H9 (cell line): ENCODE data around the gene BIN1. TPM values are rescaled to one million over a fixed set of nuclear protein-coding genes. Genes with fewer than 3 reads are reported as not detected.

Experiments used
- DNase-seq: peaks from one replicate; pipeline ENCODE4 v3.0.0-alpha.2; 2017
- H2AFZ ChIP-seq: one replicate; pipeline ENCODE4 v1.6.1; 2013; ENCODE audit warnings: mild to moderate bottlenecking, low read length, control low read depth, moderate library complexity
- H2AK5ac ChIP-seq: 2 replicates; pipeline ENCODE4 v1.6.1; 2013; ENCODE audit warnings: low read length, control low read depth, mixed read lengths; ENCODE audit not compliant: insufficient read length
- H2BK120ac ChIP-seq: one replicate; pipeline ENCODE4 v1.6.1; 2013; ENCODE audit warnings: low read depth, mild to moderate bottlenecking, low read length, control low read depth, inconsistent platforms; ENCODE audit not compliant: poor library complexity, severe bottlenecking
- H2BK12ac ChIP-seq: 2 replicates; pipeline ENCODE4 v1.6.1; 2013; ENCODE audit warnings: low read length, control low read depth, mixed read lengths, low read depth; ENCODE audit not compliant: insufficient read length
- H2BK15ac ChIP-seq: 2 replicates; pipeline ENCODE4 v1.6.1; 2013; ENCODE audit warnings: low read depth, low read length, control low read depth
- H2BK20ac ChIP-seq: one replicate; pipeline ENCODE4 v1.6.1; 2013; ENCODE audit warnings: low read depth, mild to moderate bottlenecking, low read length, control low read depth, inconsistent platforms; ENCODE audit not compliant: poor library complexity, severe bottlenecking
- H2BK5ac ChIP-seq: 2 replicates; pipeline ENCODE4 v1.6.1; 2013; ENCODE audit warnings: low read length, control low read depth, mixed read lengths; ENCODE audit not compliant: insufficient read length
- H3K14ac ChIP-seq: 2 replicates; pipeline ENCODE4 v1.6.1; 2013; ENCODE audit warnings: low read length, control low read depth; ENCODE audit not compliant: insufficient read depth
- H3K18ac ChIP-seq: 2 replicates; pipeline ENCODE4 v1.6.1; 2013; ENCODE audit warnings: low read depth, mild to moderate bottlenecking, mixed read lengths, low read length, control low read depth; ENCODE audit not compliant: insufficient read length
- H3K23ac ChIP-seq: 2 replicates; pipeline ENCODE4 v1.6.1; 2013; ENCODE audit warnings: low read length, control low read depth, mixed read lengths, low read depth; ENCODE audit not compliant: insufficient read length
- H3K23me2 ChIP-seq: 2 replicates; pipeline ENCODE4 v1.6.1; 2013; ENCODE audit warnings: low read depth, mild to moderate bottlenecking, mixed read lengths, low read length, control low read depth; ENCODE audit not compliant: insufficient read length, poor library complexity, severe bottlenecking
- H3K27ac ChIP-seq: 2 replicates; pipeline ENCODE4 v1.5.1; 2013; ENCODE audit warnings: low read length, control low read depth, mixed read lengths, low read depth; ENCODE audit not compliant: insufficient read length
- H3K27me3 ChIP-seq: 2 replicates; pipeline ENCODE4 v1.6.1; 2013; ENCODE audit warnings: low read length, control low read depth, inconsistent platforms; ENCODE audit not compliant: insufficient read depth
- H3K4ac ChIP-seq: 2 replicates; pipeline ENCODE4 v1.6.1; 2013; ENCODE audit warnings: low read depth, mild to moderate bottlenecking, control low read depth, inconsistent platforms, low read length, moderate library complexity
- H3K4me1 ChIP-seq: 2 replicates; pipeline ENCODE4 v1.6.1; 2013; ENCODE audit warnings: low read length, control low read depth, inconsistent platforms; ENCODE audit not compliant: insufficient read depth
- H3K4me2 ChIP-seq: 2 replicates; pipeline ENCODE4 v1.6.1; 2013; ENCODE audit warnings: low read length, control low read depth, mixed read lengths; ENCODE audit not compliant: insufficient read length, insufficient read depth
- H3K56ac ChIP-seq: 2 replicates; pipeline ENCODE4 v1.6.1; 2013; ENCODE audit warnings: low read depth, mild to moderate bottlenecking, mixed read lengths, low read length, control low read depth; ENCODE audit not compliant: insufficient read length
- H3K79me1 ChIP-seq: 2 replicates; pipeline ENCODE4 v1.6.1; 2013; ENCODE audit warnings: low read depth, mild to moderate bottlenecking, moderate library complexity, low read length, control low read depth, inconsistent platforms; ENCODE audit not compliant: insufficient read depth, poor library complexity, severe bottlenecking
- H3K79me2 ChIP-seq: 2 replicates; pipeline ENCODE4 v1.6.1; 2013; ENCODE audit warnings: low read length, control low read depth, inconsistent platforms; ENCODE audit not compliant: insufficient read depth
- H3K9ac ChIP-seq: 2 replicates; pipeline ENCODE4 v1.6.1; 2013; ENCODE audit warnings: low read length, control low read depth, mixed read lengths; ENCODE audit not compliant: insufficient read length; ENCODE audit errors: extremely low read depth
- H3K9me3 ChIP-seq: one replicate; pipeline ENCODE4 v1.6.1; 2013; ENCODE audit warnings: low read depth, low read length, inconsistent platforms; ENCODE audit not compliant: control insufficient read depth
- H3T11ph ChIP-seq: one replicate; pipeline ENCODE4 v1.6.1; 2013; ENCODE audit warnings: mild to moderate bottlenecking, low read length, control low read depth, inconsistent platforms
- H4K20me1 ChIP-seq: one replicate; pipeline ENCODE4 v1.6.1; 2013; ENCODE audit not compliant: control insufficient read depth, insufficient read length, insufficient read depth
- H4K5ac ChIP-seq: 2 replicates; pipeline ENCODE4 v1.6.1; 2013; ENCODE audit warnings: low read depth, mild to moderate bottlenecking, mixed read lengths, low read length, control low read depth; ENCODE audit not compliant: insufficient read length
- H4K8ac ChIP-seq: replicated peaks from 2 replicates; pipeline ENCODE4 v1.6.1; 2013; ENCODE audit warnings: low read length, control low read depth, mixed read lengths, low read depth; ENCODE audit not compliant: insufficient read length
- H4K91ac ChIP-seq: 2 replicates; pipeline ENCODE4 v1.6.1; 2013; ENCODE audit warnings: low read depth, mild to moderate bottlenecking, moderate library complexity, mixed read lengths, low read length, control low read depth; ENCODE audit not compliant: insufficient read length
- H3K27ac Mint-ChIP-seq, 3 experiments: 2 replicates in 2 of 3; 3 replicates in 1 of 3; pipeline ENCODE4 v1.8.0; 2020 to 2021; ENCODE audit warnings: mixed read lengths in 3 of 3, mild to moderate bottlenecking in 1 of 3, moderate library complexity in 1 of 3
- H3K27me3 Mint-ChIP-seq: 2 replicates; pipeline ENCODE4 v1.8.0; 2021; ENCODE audit warnings: low read depth, mild to moderate bottlenecking, moderate library complexity, mixed read lengths
- H3K36me3 Mint-ChIP-seq, 3 experiments: 2 replicates in 2 of 3; 3 replicates in 1 of 3; pipeline ENCODE4 v1.8.0; 2020 to 2021; ENCODE audit warnings: low read depth in 3 of 3, mixed read lengths in 3 of 3; ENCODE audit not compliant: insufficient read depth in 1 of 3
- H3K4me1 Mint-ChIP-seq, 2 experiments: 2 replicates each; pipeline ENCODE4 v1.8.0; 2020; ENCODE audit warnings: mixed read lengths in 2 of 2
- H3K4me3 Mint-ChIP-seq, 2 experiments: 2 replicates in 1 of 2; 3 replicates in 1 of 2; pipeline ENCODE4 v1.8.0; 2020 to 2021; ENCODE audit warnings: mild to moderate bottlenecking in 2 of 2, mixed read lengths in 2 of 2, moderate library complexity in 1 of 2
- H3K9me3 Mint-ChIP-seq, 2 experiments: 2 replicates in 1 of 2; 3 replicates in 1 of 2; pipeline ENCODE4 v1.8.0; 2020; ENCODE audit warnings: mild to moderate bottlenecking in 2 of 2, mixed read lengths in 2 of 2, moderate library complexity in 1 of 2
- WGBS: extraction: QIAGEN DNeasy Blood & Tissue Kit; methylation state at CpG from one replicate; pipeline ENCODE4 v1.1.7; 2013; ENCODE audit warnings: missing lambda C conversion rate, low lambda C conversion rate, mixed read lengths; ENCODE audit not compliant: insufficient read length; ENCODE audit errors: extremely low coverage; 5-methylcytosine and 5-hydroxymethylcytosine counted together
- total RNA-seq: library from RNA; stranded (reverse); gene quantifications from 2 replicates; pipeline ENCODE4 v1.2.1, GENCODE V29; 2021
- TF ChIP-seq, protein P1 (sequence below): fragments of 200-600 bp; sonication (generic); conservative IDR thresholded peaks from 3 replicates; pipeline ENCODE4 v1.8.0; 2021; ENCODE audit warnings: antibody characterized with exemption, mild to moderate bottlenecking

BIN1 gene
- total RNA-seq, 1 experiment from 2014 or later: 32.0 TPM

DNA sequence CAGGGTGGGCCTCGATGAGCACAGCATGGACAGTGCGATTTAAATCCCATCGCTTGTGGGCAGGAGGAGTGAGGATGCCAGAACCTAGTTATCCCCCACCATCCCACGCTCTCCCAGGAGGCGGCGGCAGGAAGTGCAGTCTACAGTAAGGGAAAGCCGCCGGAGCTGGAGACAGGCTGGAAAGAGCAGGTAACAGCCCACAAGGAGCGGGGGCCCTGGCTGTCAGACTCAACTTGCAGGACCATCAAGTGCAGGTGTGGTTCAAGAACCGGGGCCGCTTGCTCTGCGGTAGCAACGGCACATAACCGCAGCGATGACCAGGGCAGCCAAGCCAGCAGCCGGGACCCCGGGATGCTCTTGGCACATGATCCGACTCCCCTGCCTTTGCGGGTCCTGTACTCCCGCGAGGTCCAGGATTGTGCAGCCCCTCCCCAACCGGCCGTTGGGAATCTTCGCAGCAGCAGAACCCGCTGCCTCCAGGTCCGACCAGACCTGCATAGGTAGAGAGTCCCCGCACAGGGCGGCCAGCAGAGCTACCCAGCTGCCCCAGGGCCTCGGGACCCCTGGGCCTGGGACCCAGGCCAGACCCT, 82.1 kb downstream of the BIN1 start:
- Histone ChIP-seq H3K56ac (no peak overlapping the region), H2AK5ac (no peak overlapping the region), H3K23ac (no peak overlapping the region), H4K5ac (no peak overlapping the region), H3K79me1 (no peaks in the 10 kb centered on the region), H2AFZ (no peak overlapping the region), H3K14ac (no peak overlapping the region; the same call in 1 of the 2 replicates), H3K4me2 (peak overlapping the region; percentile 56), H3K27ac (no peak overlapping the region), H3K18ac (peak overlapping the region; percentile 20), H3T11ph (no peak overlapping the region), H2BK120ac (no peak overlapping the region), H4K91ac (no peak overlapping the region), H3K9me3 (no peaks in the 10 kb centered on the region), H2BK12ac (no peak overlapping the region), H4K8ac (no peak overlapping the region), H3K27me3 (no peaks in the 10 kb centered on the region), H3K9ac (no peak overlapping the region), H2BK20ac (no peak overlapping the region), H3K4ac (no peak overlapping the region), H4K20me1 (no peaks in the 10 kb centered on the region), H3K23me2 (peaks cover 3% of the 10 kb centered on the region), H3K4me1 (no peaks in the 10 kb centered on the region), H2BK15ac (no peak overlapping the region), H2BK5ac (no peak overlapping the region), H3K79me2 (no peaks in the 10 kb centered on the region)
- Mint-ChIP-seq H3K36me3 (peaks cover 0 to 7% (median 2%) of the 10 kb centered on the region in 3 experiments; a peak in 3 of 7 replicates), H3K4me3 (peak overlapping the region; percentile 83 to 88), H3K27me3 (no peaks in the 10 kb centered on the region), H3K27ac (peak overlapping the region in 1 of 3 experiments; percentile 68; a peak in 1 of 7 replicates), H3K4me1 (peaks cover 17 to 25% of the 10 kb centered on the region in 2 experiments), H3K9me3 (peaks cover 0 to 10% of the 10 kb centered on the region in 2 experiments; a peak in 1 of 5 replicates)
- TF ChIP-seq, protein P1, sequence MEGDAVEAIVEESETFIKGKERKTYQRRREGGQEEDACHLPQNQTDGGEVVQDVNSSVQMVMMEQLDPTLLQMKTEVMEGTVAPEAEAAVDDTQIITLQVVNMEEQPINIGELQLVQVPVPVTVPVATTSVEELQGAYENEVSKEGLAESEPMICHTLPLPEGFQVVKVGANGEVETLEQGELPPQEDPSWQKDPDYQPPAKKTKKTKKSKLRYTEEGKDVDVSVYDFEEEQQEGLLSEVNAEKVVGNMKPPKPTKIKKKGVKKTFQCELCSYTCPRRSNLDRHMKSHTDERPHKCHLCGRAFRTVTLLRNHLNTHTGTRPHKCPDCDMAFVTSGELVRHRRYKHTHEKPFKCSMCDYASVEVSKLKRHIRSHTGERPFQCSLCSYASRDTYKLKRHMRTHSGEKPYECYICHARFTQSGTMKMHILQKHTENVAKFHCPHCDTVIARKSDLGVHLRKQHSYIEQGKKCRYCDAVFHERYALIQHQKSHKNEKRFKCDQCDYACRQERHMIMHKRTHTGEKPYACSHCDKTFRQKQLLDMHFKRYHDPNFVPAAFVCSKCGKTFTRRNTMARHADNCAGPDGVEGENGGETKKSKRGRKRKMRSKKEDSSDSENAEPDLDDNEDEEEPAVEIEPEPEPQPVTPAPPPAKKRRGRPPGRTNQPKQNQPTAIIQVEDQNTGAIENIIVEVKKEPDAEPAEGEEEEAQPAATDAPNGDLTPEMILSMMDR: peak; percentile 49
- peak; percentile 87 for DNase-seq
- no CpG with 5 or more reads among the region's 29 CpGs for WGBS
